CD1c-positive myeloid dendritic cell (primary cell): Measurements from ENCODE around the gene GTF2H2.
"Not testable (repeated sequence)": the region's sequence is repeated elsewhere in the genome, so short reads cannot be mapped to it uniquely, and the experiment has no call there.

ENCODE experiments used
- DNase-seq: peaks from one replicate; pipeline ENCODE4 v3.0.0-alpha.2; 2016; ENCODE audit errors: extremely low spot score

The GTF2H2 gene

DNA sequence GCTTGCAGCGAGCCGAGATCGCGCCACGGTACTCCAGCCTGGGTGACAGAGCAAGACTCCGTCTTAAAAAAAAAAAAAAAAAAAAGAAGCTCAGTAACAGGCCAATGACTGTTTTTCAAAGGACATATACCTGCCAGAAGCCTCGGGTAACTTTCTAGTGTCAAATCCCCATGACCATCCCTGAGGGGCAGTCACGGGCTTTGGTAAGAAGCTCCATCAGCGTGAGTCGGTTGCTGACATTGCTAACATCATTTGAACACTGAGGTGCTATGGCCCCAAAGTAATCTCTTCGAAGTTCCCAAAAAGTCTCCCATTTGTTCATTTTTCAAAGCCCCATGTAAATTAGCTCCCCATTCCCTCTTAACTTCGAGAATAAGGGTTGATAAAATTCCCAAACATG is 53.9 kb downstream of the GTF2H2 start:
- DNase-seq, result no peak

DNA sequence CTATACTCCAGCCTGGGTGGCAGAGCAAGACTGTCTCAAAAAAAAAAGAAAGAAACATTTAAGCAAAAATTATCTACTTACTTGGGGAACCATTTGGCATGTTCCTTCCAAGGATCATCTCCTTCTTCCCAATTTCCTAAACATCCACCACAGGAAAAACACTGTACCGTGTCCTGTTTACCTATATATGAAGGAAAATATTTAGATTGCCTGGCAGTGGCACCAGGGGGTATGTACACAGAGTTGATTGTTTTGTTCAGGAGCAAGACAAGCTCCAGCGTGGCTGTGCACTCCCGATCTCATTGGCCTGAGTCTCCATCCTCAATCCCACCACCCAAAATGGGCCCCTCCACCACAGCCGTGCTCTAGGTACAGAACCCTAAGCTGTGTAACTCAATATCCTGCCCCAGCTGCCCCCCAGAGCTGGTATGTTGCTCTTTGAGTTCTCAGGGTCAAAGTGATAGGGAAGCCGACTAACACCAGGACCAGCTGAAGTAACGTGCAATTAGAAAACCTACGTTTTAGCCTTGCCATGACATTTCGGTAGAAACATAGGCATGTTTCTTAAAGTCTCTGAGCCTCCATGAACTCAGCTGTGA is 56.2 kb downstream of the GTF2H2 start:
- DNase-seq, result no peak

DNA sequence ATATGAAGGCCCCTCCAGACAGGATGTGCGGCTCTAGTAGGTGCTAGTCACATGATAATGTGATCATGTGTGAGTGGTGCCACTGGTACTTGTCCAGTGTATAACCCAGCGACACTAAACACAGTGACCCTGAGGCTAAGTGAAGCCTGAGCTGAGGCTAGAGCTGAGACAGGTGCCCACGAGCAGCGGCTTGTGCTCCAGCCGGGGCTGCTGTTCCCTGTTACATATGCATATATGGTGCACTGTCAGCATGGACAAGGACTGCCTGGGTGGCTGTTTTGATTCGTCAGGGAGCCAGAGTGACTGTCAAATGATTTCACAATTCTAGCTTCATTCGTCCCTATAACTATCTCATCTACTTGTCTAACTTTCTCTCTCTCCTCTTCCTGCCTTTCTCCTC is 60.5 kb downstream of the GTF2H2 start:
- not testable (repeated sequence) for DNase-seq
